Panc1 (cell line): ENCODE data around the gene NPFFR2. TPM values are rescaled to one million over a fixed set of nuclear protein-coding genes. Genes with fewer than 3 reads are reported as not detected.

ENCODE experiments used
- ATAC-seq: fragments of 200-7000 bp; cut with Tn5 transposase; 2 replicates; pipeline ENCODE4 v1.9.1; 2020; ENCODE audit warnings: mild to moderate bottlenecking, moderate library complexity
- BruUV-seq: library from RNA; stranded (reverse); fragments of 400-500 nt; replicated peaks from 2 replicates; lab custom pipeline; 2021; lab: Mats Ljungman, UMichigan
- CTCF ChIA-PET: fragments of 300-600 bp; sonication (Branson Sonifier 250); formaldehyde crosslinking; loops from one replicate; lab custom pipeline; 2022; ENCODE audit warnings: antibody characterized with exemption; lab: Charles Lee
- POLR2A ChIA-PET: fragments of 300-600 bp; sonication (Branson Sonifier 250); formaldehyde crosslinking; loops from one replicate; lab custom pipeline; 2022; ENCODE audit warnings: antibody characterized with exemption; lab: Charles Lee
- DNase-seq: peaks from one replicate; pipeline ENCODE4 v3.0.0-alpha.2; 2010; ENCODE audit warnings: low read depth, low spot score
- H3K27ac ChIP-seq: 2 replicates; pipeline ENCODE4 v1.5.1; 2011; ENCODE audit warnings: mild to moderate bottlenecking, low read length, inconsistent platforms
- H3K27me3 ChIP-seq: fragments of 200-500 bp; sonication (Bioruptor generic); 2 replicates; pipeline ENCODE4 v1.6.0; 2014; ENCODE audit warnings: low read length, inconsistent platforms; ENCODE audit not compliant: control insufficient read depth, insufficient read depth
- H3K36me3 ChIP-seq: fragments of 200-500 bp; sonication (Bioruptor generic); 2 replicates; pipeline ENCODE4 v1.5.1; 2014; ENCODE audit warnings: inconsistent platforms, mild to moderate bottlenecking, low read length, moderate library complexity; ENCODE audit not compliant: control insufficient read depth, insufficient read depth
- H3K4me1 ChIP-seq: 2 replicates; pipeline ENCODE4 v1.5.1; 2011; ENCODE audit warnings: inconsistent platforms, mild to moderate bottlenecking, low read length, moderate library complexity; ENCODE audit not compliant: control insufficient read depth, insufficient read depth
- H3K4me3 ChIP-seq, 2 experiments: 2 replicates each; pipeline ENCODE4 v1.5.1; 2011 to 2012; ENCODE audit warnings: low read depth in 2 of 2, low read length in 2 of 2, mild to moderate bottlenecking in 2 of 2, inconsistent platforms in 1 of 2, moderate library complexity in 1 of 2
- H3K9me3 ChIP-seq: fragments of 200-500 bp; sonication (Bioruptor generic); 2 replicates; pipeline ENCODE4 v1.5.1; 2014; ENCODE audit warnings: low read depth, mild to moderate bottlenecking, inconsistent platforms, low read length, moderate library complexity; ENCODE audit not compliant: control insufficient read depth, insufficient read depth
- POLR2AphosphoS5 ChIP-seq: IDR thresholded peaks from 2 replicates; pipeline ENCODE4 v1.6.1; 2012; ENCODE audit warnings: mild to moderate bottlenecking, low read depth, low read length, moderate library complexity
- SIN3A ChIP-seq: IDR thresholded peaks from 2 replicates; pipeline ENCODE4 v1.6.1; 2012; ENCODE audit warnings: low read depth, mild to moderate bottlenecking, low read length, moderate library complexity, borderline replicate concordance; ENCODE audit not compliant: insufficient read depth
- TCF7L2 ChIP-seq: IDR thresholded peaks from 2 replicates; pipeline ENCODE4 v1.6.1; 2011; ENCODE audit warnings: mild to moderate bottlenecking, low read depth, low read length, inconsistent platforms
- in situ Hi-C: cut with HindIII; loops from 2 replicates; pipeline ENCODE4 v1.10.0; 2016; ENCODE audit warnings: low sequenced_read_pairs, low pct_unique_long_range_greater_than_20kb
- intact Hi-C: fragments of 100-400 bp; cut with micrococcal nuclease; formaldehyde crosslinking; loops from one replicate; pipeline ENCODE4 v1.10.0; 2022; ENCODE audit not compliant: unreplicated experiment
- total RNA-seq: library from RNA; stranded (reverse); gene quantifications from one replicate; pipeline ENCODE4 v1.2.1, GENCODE V29; 2021; ENCODE audit not compliant: unreplicated experiment
- TF ChIP-seq, protein P1 (sequence below), 2 experiments: IDR thresholded peaks; 2 replicates each; pipeline ENCODE4 v1.6.1; 2011 to 2012; ENCODE audit warnings: low read depth in 2 of 2, control low read depth in 1 of 2, low read length in 1 of 2, mild to moderate bottlenecking in 1 of 2, moderate library complexity in 1 of 2; ENCODE audit not compliant: insufficient read depth in 1 of 2
- TF ChIP-seq, protein P2 (sequence below): fragments of 450-650 bp; IDR thresholded peaks from 2 replicates; pipeline ENCODE4 v1.5.1; 2017; ENCODE audit warnings: mild to moderate bottlenecking

The NPFFR2 gene
- total RNA-seq, 1 experiment from 2014 or later = not detected

DNA sequence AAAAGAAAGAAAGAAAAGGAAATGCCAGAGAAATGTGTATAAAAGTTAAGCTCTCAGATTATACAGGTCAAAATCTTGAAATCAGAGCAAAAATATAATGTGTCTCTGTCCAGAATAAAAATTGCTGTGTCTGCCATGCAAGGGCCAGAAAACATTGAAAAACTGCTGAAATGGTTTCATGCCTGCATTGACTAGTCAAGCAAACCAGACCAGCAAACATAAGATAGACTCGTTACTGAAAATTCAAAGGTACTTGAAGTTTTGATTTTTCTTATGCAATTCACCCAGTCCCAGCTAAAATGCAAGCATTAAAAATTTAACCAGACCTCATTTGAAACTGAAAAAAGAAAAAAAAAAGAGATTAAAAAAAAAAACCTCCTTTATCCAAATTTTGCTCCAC is 37.2 kb upstream of the NPFFR2 start:
- DNase-seq (no peak), ATAC-seq (no peak)
- Histone ChIP-seq H3K9me3 (no peaks in the 10 kb centered on the region), H3K36me3 (no peaks in the 10 kb centered on the region; the same call in 1 of the 2 replicates), H3K27ac (no peak overlapping the region), H3K4me3 (no peak overlapping the region), H3K27me3 (no peaks in the 10 kb centered on the region), H3K4me1 (no peaks in the 10 kb centered on the region)
- TF ChIP-seq, protein P1, sequence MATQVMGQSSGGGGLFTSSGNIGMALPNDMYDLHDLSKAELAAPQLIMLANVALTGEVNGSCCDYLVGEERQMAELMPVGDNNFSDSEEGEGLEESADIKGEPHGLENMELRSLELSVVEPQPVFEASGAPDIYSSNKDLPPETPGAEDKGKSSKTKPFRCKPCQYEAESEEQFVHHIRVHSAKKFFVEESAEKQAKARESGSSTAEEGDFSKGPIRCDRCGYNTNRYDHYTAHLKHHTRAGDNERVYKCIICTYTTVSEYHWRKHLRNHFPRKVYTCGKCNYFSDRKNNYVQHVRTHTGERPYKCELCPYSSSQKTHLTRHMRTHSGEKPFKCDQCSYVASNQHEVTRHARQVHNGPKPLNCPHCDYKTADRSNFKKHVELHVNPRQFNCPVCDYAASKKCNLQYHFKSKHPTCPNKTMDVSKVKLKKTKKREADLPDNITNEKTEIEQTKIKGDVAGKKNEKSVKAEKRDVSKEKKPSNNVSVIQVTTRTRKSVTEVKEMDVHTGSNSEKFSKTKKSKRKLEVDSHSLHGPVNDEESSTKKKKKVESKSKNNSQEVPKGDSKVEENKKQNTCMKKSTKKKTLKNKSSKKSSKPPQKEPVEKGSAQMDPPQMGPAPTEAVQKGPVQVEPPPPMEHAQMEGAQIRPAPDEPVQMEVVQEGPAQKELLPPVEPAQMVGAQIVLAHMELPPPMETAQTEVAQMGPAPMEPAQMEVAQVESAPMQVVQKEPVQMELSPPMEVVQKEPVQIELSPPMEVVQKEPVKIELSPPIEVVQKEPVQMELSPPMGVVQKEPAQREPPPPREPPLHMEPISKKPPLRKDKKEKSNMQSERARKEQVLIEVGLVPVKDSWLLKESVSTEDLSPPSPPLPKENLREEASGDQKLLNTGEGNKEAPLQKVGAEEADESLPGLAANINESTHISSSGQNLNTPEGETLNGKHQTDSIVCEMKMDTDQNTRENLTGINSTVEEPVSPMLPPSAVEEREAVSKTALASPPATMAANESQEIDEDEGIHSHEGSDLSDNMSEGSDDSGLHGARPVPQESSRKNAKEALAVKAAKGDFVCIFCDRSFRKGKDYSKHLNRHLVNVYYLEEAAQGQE (IDR thresholded peaks at IDR 0.05; ENCODE audit: insufficient read depth in 1 of 2, low read depth in 2 of 2, low read length in 1 of 2) = no peak
- TF ChIP-seq TCF7L2 (no peak), POLR2AphosphoS5 (no peak), SIN3A (no peak)
- TF ChIP-seq, protein P2, sequence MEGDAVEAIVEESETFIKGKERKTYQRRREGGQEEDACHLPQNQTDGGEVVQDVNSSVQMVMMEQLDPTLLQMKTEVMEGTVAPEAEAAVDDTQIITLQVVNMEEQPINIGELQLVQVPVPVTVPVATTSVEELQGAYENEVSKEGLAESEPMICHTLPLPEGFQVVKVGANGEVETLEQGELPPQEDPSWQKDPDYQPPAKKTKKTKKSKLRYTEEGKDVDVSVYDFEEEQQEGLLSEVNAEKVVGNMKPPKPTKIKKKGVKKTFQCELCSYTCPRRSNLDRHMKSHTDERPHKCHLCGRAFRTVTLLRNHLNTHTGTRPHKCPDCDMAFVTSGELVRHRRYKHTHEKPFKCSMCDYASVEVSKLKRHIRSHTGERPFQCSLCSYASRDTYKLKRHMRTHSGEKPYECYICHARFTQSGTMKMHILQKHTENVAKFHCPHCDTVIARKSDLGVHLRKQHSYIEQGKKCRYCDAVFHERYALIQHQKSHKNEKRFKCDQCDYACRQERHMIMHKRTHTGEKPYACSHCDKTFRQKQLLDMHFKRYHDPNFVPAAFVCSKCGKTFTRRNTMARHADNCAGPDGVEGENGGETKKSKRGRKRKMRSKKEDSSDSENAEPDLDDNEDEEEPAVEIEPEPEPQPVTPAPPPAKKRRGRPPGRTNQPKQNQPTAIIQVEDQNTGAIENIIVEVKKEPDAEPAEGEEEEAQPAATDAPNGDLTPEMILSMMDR = no peak
- in situ Hi-C loops (no loop called here), intact Hi-C loops (no loop called here)
- no TSS peak for BruUV-seq
- POLR2A ChIA-PET = no interaction called here
- CTCF ChIA-PET = no interaction called here

- DNase-seq (no peak), ATAC-seq (no peak)
- no TSS peak for BruUV-seq
- ChIA-PET POLR2A (no interaction called here), CTCF (no interaction called here)
- Histone ChIP-seq H3K27me3 (no peaks in the 10 kb centered on the region), H3K9me3 (no peaks in the 10 kb centered on the region), H3K4me1 (no peaks in the 10 kb centered on the region), H3K4me3 (no peak overlapping the region), H3K27ac (no peak overlapping the region), H3K36me3 (no peaks in the 10 kb centered on the region; the same call in 1 of the 2 replicates)
- TF ChIP-seq POLR2AphosphoS5 (no peak), TCF7L2 (no peak), SIN3A (no peak)
- TF ChIP-seq, protein P2 = no peak
- TF ChIP-seq, protein P1 (IDR thresholded peaks at IDR 0.05; ENCODE audit: insufficient read depth in 1 of 2, low read depth in 2 of 2, low read length in 1 of 2) = no peak
- intact Hi-C loops = no loop called here
- in situ Hi-C loops = no loop called here
Measured at GRCh38 chr4:71995297-71995696, 36.5 kb upstream of the NPFFR2 start.
